Stomach smooth muscle (tissue), 2 donors: ENCODE data around the gene KRT85.

Experiments
- H3K27ac ChIP-seq: one replicate; pipeline ENCODE4 v1.7.0; 2013; ENCODE audit warnings: mild to moderate bottlenecking, low read length, inconsistent platforms
- H3K27me3 ChIP-seq, 2 donors: one replicate each; pipeline ENCODE4 v1.7.0; 2013; ENCODE audit warnings: low read length in 2 of 2; ENCODE audit not compliant: insufficient read depth in 2 of 2, control insufficient read depth in 1 of 2
- H3K36me3 ChIP-seq, 2 donors: one replicate each; pipeline ENCODE4 v1.7.0; 2013; ENCODE audit warnings: low read length in 2 of 2; ENCODE audit not compliant: control insufficient read depth in 2 of 2, insufficient read depth in 2 of 2
- H3K4me1 ChIP-seq: one replicate; pipeline ENCODE4 v1.7.0; 2013; ENCODE audit warnings: low read length; ENCODE audit not compliant: control insufficient read depth, insufficient read depth
- H3K4me3 ChIP-seq, 2 donors: one replicate each; pipeline ENCODE4 v1.7.0; 2013; ENCODE audit warnings: low read length in 2 of 2
- H3K9ac ChIP-seq, 2 donors: one replicate each; pipeline ENCODE4 v1.7.0; 2013; ENCODE audit warnings: low read length in 2 of 2, mild to moderate bottlenecking in 1 of 2
- H3K9me3 ChIP-seq, 2 donors: one replicate each; pipeline ENCODE4 v1.7.0; 2013; ENCODE audit warnings: low read length in 2 of 2; ENCODE audit not compliant: control insufficient read depth in 2 of 2
- donor health status: healthy.
- donor health status: Pancreatic carcinoma.

Gene KRT85

DNA sequence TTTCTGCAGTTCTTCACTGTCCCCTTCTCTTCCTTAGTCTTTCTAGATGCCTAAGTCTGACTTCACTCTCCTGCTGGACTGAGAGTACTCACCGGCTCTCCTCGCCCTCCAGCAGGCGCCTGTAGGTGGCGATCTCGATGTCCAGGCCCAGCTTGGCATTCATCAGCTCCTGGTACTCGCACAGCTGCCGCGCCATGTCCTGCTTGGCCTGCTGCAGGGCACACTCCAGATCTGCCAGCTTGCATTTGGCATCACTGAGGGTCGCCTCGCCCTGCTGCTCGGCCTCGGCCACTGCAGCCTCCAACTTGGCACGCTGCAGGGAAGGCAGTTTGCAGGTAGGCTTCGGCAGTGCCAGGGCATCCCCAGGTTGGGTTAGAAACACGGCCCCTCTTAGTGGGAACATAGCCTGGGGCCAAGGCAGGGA lies 13.0 kb upstream of the KRT85 start:
- H3K9me3 ChIP-seq: no peaks in the 10 kb centered on the region

DNA sequence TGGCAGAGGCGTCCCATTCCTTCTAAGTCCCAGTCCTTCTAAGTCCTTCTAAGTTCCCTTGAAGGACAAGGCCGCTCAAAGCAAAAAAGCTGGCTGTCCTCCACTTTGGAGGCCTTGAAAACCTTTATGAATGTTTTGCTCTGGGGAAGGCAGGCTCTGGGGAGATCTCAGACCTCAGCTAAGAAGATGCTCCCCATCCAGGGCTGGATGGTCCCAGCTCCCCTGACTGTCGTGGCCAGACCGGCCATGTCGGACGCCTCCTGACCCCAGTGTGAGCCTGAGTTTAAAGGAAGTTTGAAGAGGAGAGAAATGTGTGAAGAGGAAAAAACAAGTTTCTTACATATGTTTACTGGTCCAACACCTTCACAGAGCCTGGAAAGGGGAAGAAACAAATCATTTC lies 12.3 kb upstream of the KRT85 start:
- no peaks in the 10 kb centered on the region for H3K9me3 ChIP-seq
- H3K4me3 ChIP-seq: no peak overlapping the region
- no peaks in the 10 kb centered on the region for H3K4me1 ChIP-seq
- H3K36me3 ChIP-seq: no peaks in the 10 kb centered on the region
- H3K27ac ChIP-seq: no peak overlapping the region
- peaks cover 0 to 3% of the 10 kb centered on the region in 2 donors for H3K27me3 ChIP-seq
- H3K9ac ChIP-seq: no peak overlapping the region

More for the DNA sequence above, 13.0 kb upstream of the KRT85 start:
- H3K27ac ChIP-seq: no peak overlapping the region
- H3K27me3 ChIP-seq: peaks cover 0 to 3% of the 10 kb centered on the region in 2 donors
- H3K36me3 ChIP-seq: no peaks in the 10 kb centered on the region
- no peak overlapping the region for H3K4me3 ChIP-seq
- H3K9ac ChIP-seq: no peak overlapping the region
- no peaks in the 10 kb centered on the region for H3K4me1 ChIP-seq

DNA sequence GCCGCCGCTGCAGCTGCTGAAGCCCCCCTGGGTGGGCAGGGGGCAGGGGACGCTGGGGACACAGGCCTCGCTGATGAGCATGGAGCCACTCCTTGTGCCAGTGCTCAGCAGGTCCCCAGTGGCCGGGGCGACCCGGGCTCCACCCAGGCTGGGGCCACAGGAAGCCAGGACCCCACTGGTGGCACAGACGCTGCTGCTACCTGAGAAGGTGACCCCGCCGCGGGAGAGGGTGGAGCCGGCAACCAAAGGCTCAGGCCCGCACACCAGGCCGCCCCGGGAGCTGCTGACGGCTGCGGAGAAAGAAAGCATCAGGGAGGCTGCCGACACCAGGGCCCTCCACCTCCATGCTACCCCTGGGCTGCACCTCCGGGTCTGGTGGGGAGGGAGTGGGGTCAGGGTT lies 10.8 kb upstream of the KRT85 start:
- H3K27ac ChIP-seq: no peak overlapping the region
- H3K27me3 ChIP-seq: no peaks in the 10 kb centered on the region
- no peaks in the 10 kb centered on the region for H3K9me3 ChIP-seq
- H3K9ac ChIP-seq: no peak overlapping the region
- no peaks in the 10 kb centered on the region for H3K4me1 ChIP-seq
- H3K36me3 ChIP-seq: no peaks in the 10 kb centered on the region
- no peak overlapping the region for H3K4me3 ChIP-seq

DNA sequence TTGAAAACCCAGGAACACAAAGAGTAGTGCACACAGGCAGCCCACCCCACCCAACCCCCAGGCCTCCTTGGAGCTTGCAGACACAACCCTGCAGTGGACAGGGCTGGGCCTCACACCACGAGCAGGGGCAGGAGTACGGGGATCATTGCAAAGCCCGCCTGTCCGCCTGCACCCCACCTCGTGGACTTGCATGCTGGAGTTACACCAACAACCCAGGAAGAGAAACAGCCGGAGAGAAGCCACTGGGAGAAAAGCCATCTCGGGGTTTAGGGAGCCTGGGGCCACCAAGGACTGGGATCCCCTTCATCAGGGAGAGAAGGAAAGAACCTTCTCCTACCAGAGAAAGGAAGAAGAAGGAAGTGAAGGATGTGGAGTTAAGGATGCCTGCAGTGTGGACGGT lies 10.0 kb upstream of the KRT85 start:
- no peaks in the 10 kb centered on the region for H3K36me3 ChIP-seq
- no peak overlapping the region for H3K9ac ChIP-seq
- H3K4me3 ChIP-seq: no peak overlapping the region
- no peaks in the 10 kb centered on the region for H3K4me1 ChIP-seq
- no peak overlapping the region for H3K27ac ChIP-seq
- no peaks in the 10 kb centered on the region for H3K27me3 ChIP-seq
- H3K9me3 ChIP-seq: no peaks in the 10 kb centered on the region

DNA sequence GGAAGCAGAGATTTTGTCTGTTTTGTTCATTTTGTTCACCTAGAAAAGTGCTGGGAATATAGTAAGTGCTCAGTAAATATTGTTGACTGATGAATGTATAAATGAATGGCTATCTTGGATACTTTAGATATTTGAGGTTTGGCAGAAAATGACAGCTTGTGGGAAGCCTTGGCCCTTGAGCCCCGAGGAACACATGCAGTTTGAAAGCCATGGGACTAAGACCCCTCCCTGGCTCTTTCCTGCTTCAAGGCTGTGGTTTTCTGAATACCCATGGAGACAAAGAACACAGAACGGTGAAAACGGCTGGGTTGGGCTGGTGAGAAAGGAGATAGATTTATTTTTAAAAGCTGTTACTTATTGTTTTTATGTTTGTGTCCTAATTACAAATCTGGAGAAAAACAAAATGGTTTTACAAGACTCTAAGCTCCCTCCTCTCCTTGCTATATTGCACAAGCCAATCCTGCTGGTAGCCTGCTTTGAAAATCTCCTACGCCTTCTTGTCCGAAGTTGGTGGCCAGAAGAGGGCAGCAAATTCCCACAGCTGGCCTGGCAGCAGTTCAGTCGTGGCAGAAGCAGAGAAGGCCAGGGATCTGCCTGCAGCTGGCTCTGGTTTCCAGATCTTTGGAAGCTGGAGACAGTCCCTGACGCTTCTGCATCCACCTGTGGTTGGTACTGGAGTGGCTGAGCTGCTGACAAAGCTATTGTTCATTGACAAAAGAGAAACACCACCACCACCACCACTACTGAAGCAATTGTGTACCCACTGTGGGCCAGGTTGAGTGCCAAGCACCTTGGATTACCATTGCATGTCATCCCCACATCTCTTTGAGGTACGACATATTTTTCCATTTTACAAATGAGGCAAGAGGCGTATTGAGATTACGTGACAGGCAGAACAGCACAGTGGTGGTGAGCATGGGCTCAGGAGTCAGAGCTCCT lies 5.2 kb upstream of the KRT85 start:
- H3K4me3 ChIP-seq: no peak overlapping the region
- no peak overlapping the region for H3K9ac ChIP-seq
- no peaks in the 10 kb centered on the region for H3K4me1 ChIP-seq
- peaks cover 0 to 3% of the 10 kb centered on the region in 2 donors for H3K27me3 ChIP-seq
- no peaks in the 10 kb centered on the region for H3K36me3 ChIP-seq
- no peaks in the 10 kb centered on the region for H3K9me3 ChIP-seq
- H3K27ac ChIP-seq: no peak overlapping the region

DNA sequence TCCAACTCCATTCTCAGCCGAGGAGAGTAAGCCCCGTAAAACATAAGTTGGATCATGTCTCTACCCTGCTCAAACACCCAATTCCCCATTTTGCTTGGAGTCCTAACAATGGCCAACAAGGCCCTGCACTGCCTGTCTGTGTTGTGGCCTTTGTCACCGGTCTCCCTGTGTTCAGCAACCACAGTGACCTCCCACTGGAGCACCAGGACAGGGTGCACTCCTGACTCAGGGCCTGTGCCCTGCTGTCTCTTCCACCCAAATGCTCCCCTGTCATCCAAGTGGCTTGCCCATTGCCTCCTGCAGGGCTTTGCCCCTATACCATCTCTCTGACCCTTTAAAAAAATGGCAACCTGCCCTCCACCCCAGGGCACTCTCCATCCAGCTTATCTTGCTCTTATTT lies 4.4 kb upstream of the KRT85 start:
- H3K36me3 ChIP-seq: no peaks in the 10 kb centered on the region
- no peak overlapping the region for H3K4me3 ChIP-seq
- peaks cover 0 to 3% of the 10 kb centered on the region in 2 donors for H3K27me3 ChIP-seq
- no peak overlapping the region for H3K9ac ChIP-seq
- H3K9me3 ChIP-seq: no peaks in the 10 kb centered on the region
- no peak overlapping the region for H3K27ac ChIP-seq
- H3K4me1 ChIP-seq: no peaks in the 10 kb centered on the region

DNA sequence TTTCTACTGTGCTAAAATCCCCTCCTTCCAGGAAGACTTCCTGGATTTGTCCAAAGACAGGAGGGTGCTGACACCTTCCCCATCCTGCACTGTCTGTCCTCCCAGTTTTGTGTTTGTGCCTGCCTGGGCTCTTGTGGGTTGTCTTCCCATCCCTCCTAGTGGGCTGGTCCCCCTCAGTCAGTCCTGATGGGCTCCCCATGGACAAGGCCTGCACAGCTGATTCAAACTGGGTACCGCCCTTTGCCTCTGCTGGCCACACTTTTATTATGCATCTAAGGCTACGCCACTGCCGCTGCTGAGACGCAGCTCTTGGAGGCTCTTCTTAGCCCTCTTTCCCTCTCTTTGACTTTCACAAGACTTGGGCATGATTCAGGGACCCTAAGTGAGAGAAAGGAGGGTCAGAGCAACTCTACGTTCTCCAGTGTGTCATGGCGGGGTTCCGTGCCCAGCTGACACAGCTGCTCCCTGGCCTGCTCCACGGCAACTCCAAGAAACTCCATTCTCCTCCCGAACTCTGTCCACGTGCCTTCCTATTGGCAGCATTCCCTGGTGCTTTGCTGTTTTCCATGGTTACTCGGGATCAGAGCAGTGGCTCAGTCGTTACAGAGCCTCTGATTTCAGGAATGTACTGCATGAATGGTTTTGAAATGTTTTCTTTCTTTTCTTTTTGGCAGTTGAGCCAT lies 3.8 kb upstream of the KRT85 start:
- Histone ChIP-seq H3K27ac (no peak overlapping the region), H3K36me3 (no peaks in the 10 kb centered on the region), H3K27me3 (peaks cover 0 to 5% of the 10 kb centered on the region in 2 donors), H3K9ac (no peak overlapping the region), H3K4me3 (no peak overlapping the region), H3K4me1 (no peaks in the 10 kb centered on the region), H3K9me3 (no peaks in the 10 kb centered on the region)

DNA sequence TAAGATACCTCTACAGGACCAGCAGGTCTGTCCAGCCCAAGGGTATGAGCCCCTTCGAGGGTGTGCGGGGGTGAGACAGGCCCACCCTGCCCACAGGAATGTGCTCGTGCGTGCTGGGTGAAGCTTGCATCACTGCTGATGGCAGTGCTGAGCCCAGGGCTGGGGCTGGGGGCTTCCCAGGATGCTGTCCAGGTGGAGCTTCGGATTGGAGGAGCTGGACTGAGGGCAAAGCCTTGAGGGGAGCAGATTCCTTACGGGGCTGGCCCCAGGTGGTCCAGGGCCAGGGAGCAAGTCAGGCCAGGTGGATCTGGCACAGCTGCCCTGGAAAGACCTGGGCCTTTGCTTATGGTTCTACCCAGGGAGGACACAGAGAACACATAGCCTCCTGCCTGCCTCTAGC lies 2.5 kb upstream of the KRT85 start:
- no peaks in the 10 kb centered on the region for H3K4me1 ChIP-seq
- no peaks in the 10 kb centered on the region for H3K9me3 ChIP-seq
- peaks cover 0 to 5% of the 10 kb centered on the region in 2 donors for H3K27me3 ChIP-seq
- no peaks in the 10 kb centered on the region for H3K36me3 ChIP-seq
- no peak overlapping the region for H3K9ac ChIP-seq
- no peak overlapping the region for H3K27ac ChIP-seq
- H3K4me3 ChIP-seq: no peak overlapping the region

DNA sequence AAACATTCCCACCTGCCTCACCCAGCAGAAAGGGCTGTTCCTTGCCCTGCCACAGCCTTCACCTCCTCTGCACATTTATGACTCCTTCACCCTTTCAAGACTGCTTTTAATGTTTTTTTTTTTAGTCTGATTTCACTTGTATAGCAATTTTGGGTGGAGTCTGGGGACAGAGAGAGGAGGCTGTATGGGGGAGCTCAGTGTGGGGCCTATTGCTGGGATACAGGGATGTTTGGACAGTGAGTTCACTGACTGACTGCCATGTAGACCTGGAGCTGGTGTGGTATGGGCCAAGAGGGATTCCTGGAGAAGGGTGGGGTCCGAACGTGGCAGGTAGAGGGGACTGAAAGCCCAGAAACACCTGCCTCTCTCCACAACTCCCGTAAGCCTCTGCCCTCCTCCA lies 1.9 kb upstream of the KRT85 start:
- peaks cover 0 to 5% of the 10 kb centered on the region in 2 donors for H3K27me3 ChIP-seq
- H3K36me3 ChIP-seq: no peaks in the 10 kb centered on the region
- no peaks in the 10 kb centered on the region for H3K4me1 ChIP-seq
- no peak overlapping the region for H3K4me3 ChIP-seq
- no peak overlapping the region for H3K27ac ChIP-seq
- no peaks in the 10 kb centered on the region for H3K9me3 ChIP-seq
- no peak overlapping the region for H3K9ac ChIP-seq

DNA sequence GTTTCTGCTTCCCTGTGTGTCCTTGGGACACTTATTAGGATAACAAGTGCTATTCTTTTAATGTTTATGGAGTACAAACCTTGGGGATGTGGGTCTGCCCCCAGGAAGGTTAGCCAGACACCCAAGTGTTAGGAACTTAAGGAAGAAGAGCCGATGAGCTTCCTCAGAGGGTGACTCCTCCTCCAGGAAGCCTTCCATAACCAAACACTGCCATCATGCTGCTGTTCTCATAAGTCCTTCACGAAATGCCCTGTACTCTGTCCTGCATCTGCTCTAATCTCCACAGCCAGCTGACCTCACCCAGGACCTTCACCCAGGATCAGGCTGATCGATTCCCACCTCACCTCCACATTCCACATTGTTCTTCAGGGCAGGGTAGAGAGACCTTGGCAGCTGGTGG lies 1.2 kb upstream of the KRT85 start:
- H3K4me1 ChIP-seq: no peaks in the 10 kb centered on the region
- H3K27ac ChIP-seq: no peak overlapping the region
- H3K4me3 ChIP-seq: no peak overlapping the region
- H3K27me3 ChIP-seq: peaks cover 0 to 5% of the 10 kb centered on the region in 2 donors
- H3K36me3 ChIP-seq: no peaks in the 10 kb centered on the region
- H3K9me3 ChIP-seq: no peaks in the 10 kb centered on the region
- no peak overlapping the region for H3K9ac ChIP-seq

DNA sequence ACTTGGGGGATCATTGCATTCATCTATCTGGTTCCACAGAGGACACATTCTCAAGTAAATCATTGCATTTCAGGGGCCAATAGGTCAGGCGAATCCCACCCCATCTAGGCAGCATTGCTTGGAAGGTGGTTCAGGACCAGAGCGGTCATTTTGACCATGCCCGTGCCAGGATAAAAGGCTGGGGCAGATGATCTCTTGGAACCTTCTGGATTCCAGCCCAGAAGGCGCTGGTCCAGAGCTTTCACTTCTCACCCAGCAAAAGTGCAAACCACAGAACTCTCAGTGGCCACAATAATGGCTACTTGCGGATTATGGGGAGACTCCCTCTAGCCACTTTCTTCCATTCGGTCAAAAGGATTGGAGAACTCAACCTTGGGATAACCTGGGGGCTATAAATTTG lies 595 bp upstream of the KRT85 start:
- no peak overlapping the region for H3K9ac ChIP-seq
- H3K4me1 ChIP-seq: no peaks in the 10 kb centered on the region
- H3K9me3 ChIP-seq: no peaks in the 10 kb centered on the region
- H3K36me3 ChIP-seq: no peaks in the 10 kb centered on the region
- H3K27ac ChIP-seq: no peak overlapping the region
- peaks cover 0 to 5% of the 10 kb centered on the region in 2 donors for H3K27me3 ChIP-seq
- H3K4me3 ChIP-seq: no peak overlapping the region
